Measurements from ENCODE around the gene STAB1.

STAB1 gene

GRCh38 chr3:52507359-52507758 is 12.2 kb downstream of the STAB1 start:
- no peak for DNase-seq

DNA sequence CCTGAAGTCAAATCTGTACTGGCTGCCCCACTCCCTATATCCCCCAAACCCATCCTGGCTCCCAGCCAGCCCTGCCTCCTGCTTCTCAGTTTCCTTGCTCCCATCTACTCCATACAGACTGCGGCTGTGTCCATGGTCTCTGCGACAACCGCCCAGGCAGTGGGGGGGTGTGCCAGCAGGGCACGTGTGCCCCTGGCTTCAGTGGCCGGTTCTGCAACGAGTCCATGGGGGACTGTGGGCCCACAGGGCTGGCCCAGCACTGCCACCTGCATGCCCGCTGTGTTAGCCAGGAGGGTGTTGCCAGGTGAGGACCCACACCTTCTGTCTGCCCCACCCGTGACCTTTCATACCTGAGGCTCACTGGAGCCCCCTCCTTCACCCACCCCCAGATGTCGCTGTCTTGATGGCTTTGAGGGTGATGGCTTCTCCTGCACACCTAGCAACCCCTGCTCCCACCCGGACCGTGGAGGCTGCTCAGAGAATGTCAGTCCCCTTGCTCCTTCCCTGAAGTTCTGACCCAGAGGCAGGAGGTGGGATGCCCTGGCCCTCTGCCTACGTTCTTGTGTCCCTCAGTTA is 14.7 kb downstream of the STAB1 start:
- no peak for DNase-seq

DNA sequence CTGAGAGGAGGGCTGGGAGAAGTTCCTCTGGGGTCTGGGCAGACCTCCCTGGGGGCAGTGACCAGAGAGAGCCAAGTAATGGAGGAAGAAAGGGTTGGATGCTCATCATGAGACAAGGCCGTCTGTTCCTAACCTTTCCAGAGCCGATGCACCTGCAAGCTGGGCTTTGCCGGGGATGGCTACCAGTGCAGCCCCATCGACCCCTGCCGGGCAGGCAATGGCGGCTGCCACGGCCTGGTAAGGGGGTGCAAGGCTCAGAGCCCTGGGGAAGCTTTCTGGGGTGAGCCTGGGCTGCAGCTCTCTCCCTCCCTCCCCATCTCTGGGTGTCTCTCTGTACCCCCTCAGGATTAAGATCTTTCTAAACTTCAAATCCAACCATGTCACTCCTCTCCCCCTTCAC is 16.4 kb downstream of the STAB1 start:
- no peak for DNase-seq

GRCh38 chr3:52512105-52512504 is 17.0 kb downstream of the STAB1 start:
- DNase-seq: no peak

GRCh38 chr3:52512727-52513126 is 17.6 kb downstream of the STAB1 start:
- DNase-seq: no peak

- DNase-seq: no peak
Observed at GRCh38 chr3:52513281-52513680, 18.1 kb downstream of the STAB1 start.

GRCh38 chr3:52514576-52514975 is 19.4 kb downstream of the STAB1 start:
- DNase-seq: no peak

DNA sequence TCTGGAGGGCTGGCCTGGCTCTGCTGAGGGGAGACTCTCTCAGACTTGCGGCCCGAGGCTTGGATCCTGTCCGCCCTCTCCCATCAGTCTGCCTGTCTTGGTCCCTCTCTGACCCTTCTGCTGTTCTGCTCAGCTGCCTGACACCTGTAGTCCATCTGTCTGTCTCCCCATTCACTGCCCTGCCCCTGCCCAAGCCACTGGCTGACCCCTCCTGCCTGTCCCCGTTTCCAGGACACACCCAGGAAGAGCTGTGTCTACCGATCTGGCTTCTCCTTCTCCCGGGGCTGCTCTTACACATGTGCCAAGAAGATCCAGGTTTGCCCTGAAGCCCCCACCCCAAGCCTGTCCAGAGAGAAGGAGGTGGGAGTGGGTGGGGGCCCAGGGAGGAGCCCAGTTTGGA is 20.1 kb downstream of the STAB1 start:
- no peak for DNase-seq

DNA sequence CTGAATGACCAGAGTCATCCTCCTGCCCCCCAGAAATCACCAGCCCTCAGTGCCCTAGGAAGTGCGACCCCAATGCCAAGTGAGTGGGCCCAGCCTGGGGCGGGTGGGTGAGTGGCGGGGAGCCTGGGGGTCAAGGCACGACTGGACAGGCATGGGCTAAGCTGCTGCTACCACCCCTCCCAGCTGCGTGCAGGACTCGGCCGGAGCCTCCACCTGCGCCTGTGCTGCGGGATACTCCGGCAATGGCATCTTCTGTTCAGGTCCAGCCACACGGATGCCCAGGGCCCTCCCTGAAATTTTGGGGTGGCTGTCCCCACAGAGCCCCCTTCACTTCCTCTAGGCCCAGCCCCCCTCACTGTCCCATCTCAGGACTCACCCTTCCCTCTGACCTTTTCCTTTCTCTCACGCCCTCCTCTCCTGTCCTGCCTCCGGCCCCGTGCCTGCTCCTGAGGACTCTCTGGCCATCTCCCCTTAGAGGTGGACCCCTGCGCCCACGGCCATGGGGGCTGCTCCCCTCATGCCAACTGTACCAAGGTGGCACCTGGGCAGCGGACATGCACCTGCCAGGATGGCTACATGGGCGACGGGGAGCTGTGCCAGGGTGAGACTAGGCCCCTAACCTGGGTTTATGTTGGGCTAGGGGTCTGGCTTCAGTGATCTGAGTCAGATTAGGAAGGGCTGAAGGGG is 21.5 kb downstream of the STAB1 start:
- DNase-seq: no peak

DNA sequence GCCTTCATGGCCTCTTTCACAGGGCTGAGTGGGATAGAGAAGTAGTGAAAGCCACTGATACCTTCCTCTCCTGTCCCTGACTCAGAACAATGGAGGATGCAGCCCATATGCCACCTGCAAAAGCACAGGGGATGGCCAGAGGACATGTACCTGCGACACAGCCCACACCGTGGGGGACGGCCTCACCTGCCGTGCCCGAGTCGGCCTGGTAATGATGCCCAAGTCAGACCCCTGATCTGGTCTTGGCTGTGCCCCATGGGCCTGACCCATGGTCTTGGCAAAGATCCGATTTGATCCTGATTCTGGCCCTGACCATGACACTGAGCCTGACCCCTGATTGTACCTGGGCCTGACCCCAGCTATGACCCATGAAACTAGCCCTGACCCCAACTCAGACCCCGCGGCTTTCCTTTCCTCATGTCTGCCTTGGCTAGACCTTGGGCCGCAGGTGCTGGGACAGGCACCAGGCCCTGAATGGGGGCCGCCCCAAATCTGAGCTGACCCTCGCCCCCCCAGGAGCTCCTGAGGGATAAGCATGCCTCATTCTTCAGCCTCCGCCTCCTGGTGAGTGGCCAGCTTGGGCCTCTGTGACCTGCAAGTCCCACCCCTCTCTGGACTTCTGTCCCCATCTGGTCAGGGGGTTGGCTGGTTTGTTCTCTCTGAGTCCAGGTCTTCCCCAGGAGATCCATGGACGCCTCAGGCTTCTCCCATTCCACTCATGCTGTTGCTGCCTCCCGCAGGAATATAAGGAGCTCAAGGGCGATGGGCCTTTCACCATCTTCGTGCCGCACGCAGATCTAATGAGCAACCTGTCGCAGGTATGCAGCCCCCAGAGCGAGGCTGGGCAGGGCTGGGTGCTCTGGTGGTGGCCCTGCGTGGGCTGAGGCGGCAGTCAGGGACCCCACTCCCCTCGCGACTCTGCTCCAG is 22.9 kb downstream of the STAB1 start:
- no peak for DNase-seq

- DNase-seq: no peak
Observed at GRCh38 chr3:52518723-52519444, 23.7 kb downstream of the STAB1 start.

DNA sequence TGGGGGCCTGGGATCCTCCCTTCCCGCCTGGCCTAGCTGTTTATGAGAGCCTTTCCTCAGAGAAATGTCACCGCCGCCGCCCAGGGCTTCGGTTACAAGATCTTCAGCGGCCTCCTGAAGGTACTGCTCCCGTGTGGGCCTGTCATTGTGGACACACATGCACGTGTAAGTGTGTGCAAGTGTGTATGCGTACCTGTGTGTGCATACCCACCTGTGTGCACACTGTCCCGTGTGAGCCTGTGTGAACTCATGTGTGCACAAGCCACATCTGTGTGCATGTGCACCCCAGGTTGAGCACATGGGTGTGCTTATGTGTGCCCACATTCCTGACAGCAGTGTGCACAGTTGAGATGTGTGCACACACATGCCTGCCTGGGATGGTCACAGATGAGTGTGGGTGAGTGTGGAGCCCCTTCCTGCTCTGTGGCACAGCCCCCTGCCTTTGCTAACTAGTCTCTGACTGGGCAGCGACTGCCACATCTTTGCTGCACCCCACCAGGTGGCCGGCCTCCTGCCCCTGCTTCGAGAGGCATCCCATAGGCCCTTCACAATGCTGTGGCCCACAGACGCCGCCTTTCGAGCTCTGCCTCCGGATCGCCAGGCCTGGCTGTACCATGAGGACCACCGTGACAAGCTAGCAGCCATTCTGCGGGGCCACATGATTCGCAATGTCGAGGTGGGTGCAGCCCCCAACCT is 24.5 kb downstream of the STAB1 start:
- DNase-seq: no peak

- DNase-seq: no peak
Observed at GRCh38 chr3:52520141-52520667, 25.1 kb downstream of the STAB1 start.

- no peak for DNase-seq
Observed at GRCh38 chr3:52520716-52521487, 25.8 kb downstream of the STAB1 start.

GRCh38 chr3:52521488-52521824 is 26.3 kb downstream of the STAB1 start:
- no peak for DNase-seq

DNA sequence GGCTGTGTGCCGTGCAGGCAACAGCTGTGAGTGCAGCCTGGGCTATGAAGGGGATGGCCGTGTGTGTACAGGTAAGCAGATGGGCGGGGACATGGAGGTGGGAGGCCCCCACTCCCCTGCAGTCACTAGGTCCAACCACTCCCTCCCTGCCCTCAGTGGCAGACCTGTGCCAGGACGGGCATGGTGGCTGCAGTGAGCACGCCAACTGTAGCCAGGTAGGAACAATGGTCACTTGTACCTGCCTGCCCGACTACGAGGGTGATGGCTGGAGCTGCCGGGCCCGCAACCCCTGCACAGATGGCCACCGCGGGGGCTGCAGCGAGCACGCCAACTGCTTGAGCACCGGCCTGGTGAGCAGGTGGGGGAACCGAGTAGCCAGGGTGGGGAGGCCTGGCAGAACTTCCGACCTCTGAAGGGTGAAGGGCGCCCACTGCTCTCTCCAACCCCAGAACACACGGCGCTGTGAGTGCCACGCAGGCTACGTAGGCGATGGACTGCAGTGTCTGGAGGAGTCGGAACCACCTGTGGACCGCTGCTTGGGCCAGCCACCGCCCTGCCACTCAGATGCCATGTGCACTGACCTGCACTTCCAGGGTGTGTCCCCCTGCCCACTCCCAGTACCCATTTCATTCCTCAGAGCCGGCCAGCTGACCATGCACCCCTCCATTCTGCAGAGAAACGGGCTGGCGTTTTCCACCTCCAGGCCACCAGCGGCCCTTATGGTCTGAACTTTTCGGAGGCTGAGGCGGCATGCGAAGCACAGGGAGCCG is 26.9 kb downstream of the STAB1 start:
- DNase-seq: no peak

- no peak for DNase-seq
Observed at GRCh38 chr3:52522651-52523251, 27.6 kb downstream of the STAB1 start.

DNA sequence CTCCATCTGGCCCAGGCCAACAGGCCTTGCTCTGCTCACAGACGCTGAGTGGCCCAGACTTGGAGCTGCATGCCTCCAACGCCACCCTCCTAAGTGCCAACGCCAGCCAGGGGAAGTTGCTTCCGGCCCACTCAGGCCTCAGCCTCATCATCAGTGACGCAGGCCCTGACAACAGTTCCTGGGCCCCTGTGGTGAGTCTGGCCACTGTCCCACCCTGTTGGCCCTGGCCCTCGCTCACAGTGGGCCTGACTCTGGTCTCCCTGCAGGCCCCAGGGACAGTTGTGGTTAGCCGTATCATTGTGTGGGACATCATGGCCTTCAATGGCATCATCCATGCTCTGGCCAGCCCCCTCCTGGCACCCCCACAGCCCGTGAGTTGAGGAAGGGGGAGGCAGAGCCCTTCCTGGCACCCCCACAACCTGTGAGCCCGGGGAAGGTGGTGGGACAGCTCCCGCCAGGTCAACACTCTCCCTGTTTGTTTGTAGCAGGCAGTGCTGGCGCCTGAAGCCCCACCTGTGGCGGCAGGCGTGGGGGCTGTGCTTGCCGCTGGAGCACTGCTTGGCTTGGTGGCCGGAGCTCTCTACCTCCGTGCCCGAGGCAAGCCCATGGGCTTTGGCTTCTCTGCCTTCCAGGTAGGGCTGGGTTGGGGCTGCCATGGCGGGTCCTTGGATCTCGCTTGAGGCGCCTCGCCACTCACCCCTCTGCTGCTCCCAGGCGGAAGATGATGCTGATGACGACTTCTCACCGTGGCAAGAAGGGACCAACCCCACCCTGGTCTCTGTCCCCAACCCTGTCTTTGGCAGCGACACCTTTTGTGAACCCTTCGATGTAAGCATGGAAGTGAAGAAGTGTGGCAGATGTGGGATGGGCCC is 28.5 kb downstream of the STAB1 start:
- DNase-seq: no peak

- no peak for DNase-seq
Observed at GRCh38 chr3:52524258-52524751, 29.2 kb downstream of the STAB1 start.

All from NCI-H1417 treated with DMSO at 0.1 percent for 48 hours (cell line).